Measurements from ENCODE around the gene PLA2G1B. TPM values are rescaled to one million over a fixed set of nuclear protein-coding genes. Genes with fewer than 3 reads are reported as not detected.

PLA2G1B gene
- total RNA-seq = not detected in 2 replicates

GRCh38 chr12:120327593-120327992, at the start of gene PLA2G1B:
PLA2G1B (minus strand) TSS chr12:120327779; CDS start chr12:120327753, 26 bp downstream.
- DNase-seq (ENCODE audit: low read depth in 2 of 2) = no peak

DNA sequence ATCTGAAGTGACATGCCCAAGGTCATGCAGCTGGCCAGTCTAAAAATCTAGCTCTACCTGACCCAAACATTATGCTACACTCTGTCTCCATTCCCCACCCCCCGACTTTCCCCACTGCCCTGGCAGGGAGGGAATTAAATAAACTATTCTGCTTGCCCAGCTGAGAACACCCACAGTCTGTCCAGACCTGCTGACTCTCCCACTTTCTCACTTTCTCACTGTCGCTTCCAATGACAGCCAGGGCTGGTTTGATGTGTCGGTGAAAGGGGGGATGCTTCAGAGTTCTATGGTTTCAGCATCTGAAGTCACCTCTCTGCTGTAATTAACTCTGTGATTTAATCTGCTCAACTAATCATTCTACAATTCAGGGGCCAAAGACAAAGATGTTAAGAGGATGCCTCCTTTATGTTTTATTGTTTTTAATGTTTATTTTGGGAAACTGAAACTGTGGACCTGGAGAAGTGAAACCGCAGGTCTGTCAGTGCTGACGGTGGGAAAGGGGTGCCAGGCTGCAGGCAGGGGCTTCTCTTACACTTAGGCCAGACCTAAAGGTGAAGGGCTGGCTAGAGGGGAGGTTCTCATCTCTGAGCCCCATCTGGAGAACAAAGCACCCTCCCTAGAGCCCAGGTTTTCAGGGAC, 49.5 kb upstream of the PLA2G1B start:
- no peak for DNase-seq (ENCODE audit: low read depth in 2 of 2)

DNA sequence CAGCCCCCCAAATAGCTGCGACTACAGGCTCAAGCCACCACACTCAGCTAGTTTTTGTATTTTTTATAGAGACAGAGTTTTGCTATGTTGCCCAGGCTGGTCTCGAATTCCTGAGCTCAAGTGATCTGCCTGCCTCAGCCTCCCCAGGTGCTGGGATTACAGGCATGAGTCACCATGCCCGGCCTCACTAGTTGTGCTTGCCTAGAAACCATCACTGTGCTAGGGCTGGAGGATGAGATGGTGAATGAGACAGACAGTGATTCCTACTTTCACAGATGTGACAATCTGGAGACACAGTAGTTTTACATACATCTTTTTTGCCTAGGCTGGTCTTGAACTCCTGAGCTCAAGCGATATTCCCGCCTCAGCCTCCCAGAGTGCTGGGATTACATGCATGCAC, 48.8 kb upstream of the PLA2G1B start:
- no peak for DNase-seq (ENCODE audit: low read depth in 2 of 2)

GRCh38 chr12:120376009-120376408, 48.4 kb upstream of the PLA2G1B start:
- DNase-seq (ENCODE audit: low read depth in 2 of 2) = no peak

- no peak for DNase-seq (ENCODE audit: low read depth in 2 of 2)
These were observed 46.1 kb upstream of the PLA2G1B start for GRCh38 chr12:120373683-120374082.

DNA sequence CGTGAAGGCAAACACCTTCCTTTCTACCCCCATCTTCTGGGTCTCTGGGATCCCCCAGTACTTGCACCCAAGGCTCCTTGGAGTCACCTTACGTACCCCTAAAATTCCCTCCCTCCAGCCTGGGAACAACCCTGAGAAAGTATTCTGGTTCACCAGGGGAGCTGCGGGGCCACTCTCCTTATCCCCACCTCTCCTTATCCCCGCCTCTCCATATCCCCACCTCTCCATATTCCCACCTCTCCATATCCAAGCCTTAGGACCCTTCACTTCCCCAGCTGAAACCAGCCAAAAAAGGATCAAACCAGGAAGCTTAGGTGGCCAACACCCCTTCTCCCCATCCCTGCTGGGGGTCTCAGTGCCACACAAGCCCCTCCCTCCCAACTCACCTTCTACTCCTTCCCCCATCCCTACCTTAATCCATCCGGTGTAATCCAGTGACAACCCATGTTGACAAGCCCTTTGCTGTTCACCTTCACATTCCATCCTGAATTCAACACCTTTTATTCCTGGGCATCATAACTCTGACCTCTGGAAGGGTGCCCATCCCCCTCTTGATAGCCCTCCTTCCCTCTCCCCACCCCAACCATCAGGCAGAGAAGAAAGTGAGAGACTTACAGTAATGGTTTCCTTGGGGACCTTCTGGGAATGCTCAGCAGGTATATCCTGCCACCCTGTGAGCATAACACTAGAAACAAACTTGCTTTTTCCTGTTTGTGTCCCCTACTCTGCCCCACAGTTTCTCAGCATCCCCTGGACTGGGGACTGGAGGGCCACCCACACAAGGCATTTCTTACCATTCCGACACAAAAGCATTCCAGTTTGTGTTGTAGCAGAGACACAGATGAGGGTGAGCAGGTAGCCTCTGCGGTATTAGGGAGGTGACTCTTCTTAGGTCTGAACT, 43.0 kb upstream of the PLA2G1B start:
- no peak for DNase-seq (ENCODE audit: low read depth in 2 of 2)

- no peak for DNase-seq (ENCODE audit: low read depth in 2 of 2)
These were observed 42.2 kb upstream of the PLA2G1B start for GRCh38 chr12:120369603-120370342.

- no peak for DNase-seq (ENCODE audit: low read depth in 2 of 2)
These were observed 41.4 kb upstream of the PLA2G1B start, which contains the start of gene MSI1 for GRCh38 chr12:120368789-120369602. MSI1 (minus strand) TSS chr12:120369164; CDS start chr12:120369091, 73 bp downstream.

- DNase-seq (ENCODE audit: low read depth in 2 of 2) = no peak
These were observed 40.6 kb upstream of the PLA2G1B start for GRCh38 chr12:120367924-120368788.

GRCh38 chr12:120367233-120367923, 39.8 kb upstream of the PLA2G1B start:
- DNase-seq (ENCODE audit: low read depth in 2 of 2) = peak in 1 of 2 donors; percentile 17

DNA sequence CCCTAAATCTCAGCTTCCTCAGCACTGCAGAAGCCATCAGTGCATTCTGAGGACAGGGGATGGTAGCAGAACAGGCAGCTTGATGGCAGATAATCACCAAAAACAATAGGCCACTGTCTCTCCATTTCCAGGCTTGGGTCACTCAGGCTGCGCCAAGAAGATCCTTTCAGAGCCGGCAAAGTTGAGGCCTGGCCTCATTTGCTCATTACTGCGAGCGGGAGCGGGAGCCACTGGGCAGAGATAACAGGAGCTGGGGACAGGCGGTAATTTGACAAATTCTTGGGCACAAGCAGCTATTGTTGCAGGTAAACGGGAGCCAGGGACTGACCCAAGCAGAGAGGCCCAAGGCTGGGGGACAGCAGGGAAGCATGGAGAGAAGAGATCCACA, 39.3 kb upstream of the PLA2G1B start:
- DNase-seq (ENCODE audit: low read depth in 2 of 2) = no peak

DNA sequence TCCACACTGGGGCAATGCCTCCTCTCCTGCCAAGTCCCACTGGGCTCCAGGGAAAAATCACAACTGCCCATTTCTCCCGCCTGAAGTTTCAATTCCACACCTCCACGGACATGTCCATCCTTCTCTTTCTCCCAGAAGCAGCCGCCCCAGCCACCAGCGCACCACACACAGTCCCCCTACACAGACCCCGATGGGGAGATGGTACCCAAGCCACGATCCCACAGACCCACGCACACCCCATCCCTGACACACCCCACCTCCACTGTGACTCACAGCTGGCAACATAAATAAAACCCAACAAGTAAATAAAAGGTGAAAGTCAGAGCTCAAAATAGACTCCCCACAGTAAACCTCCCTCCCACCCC, 38.7 kb upstream of the PLA2G1B start:
- DNase-seq (ENCODE audit: low read depth in 2 of 2) = no peak

DNA sequence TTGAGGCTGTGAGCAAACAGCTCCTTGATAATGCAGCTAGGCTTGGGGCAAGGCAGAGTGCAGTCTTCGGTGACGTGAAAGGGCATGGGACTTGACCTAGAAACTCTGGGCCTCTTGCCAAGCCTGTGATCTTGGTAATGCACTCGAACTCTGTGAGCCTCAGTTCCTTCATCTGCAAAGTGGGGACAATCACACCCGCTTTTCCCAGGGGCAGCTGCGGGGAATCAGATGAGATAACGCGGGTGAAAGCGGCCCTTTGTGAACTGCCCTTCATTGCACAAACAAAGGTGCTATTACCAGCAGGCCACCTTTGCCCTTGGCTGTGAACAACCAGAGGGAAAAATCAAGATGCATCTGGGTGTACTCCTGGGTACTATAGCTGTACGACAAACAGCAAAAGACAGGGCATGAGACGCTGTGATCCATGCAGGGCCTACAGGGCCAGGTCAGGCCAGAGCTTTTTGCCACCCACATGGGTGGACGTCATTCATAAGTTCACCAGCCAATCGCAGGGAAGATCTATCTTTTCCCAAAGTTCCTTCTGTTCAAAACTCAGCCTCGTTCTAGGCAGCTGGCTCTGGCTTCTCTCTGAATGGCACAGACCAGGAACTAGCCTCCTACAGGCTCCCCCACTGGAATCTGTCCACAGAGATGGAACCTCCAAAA, 38.2 kb upstream of the PLA2G1B start:
- no peak for DNase-seq (ENCODE audit: low read depth in 2 of 2)

- DNase-seq (ENCODE audit: low read depth in 2 of 2) = no peak
These were observed 36.9 kb upstream of the PLA2G1B start for GRCh38 chr12:120364487-120364886.

DNA sequence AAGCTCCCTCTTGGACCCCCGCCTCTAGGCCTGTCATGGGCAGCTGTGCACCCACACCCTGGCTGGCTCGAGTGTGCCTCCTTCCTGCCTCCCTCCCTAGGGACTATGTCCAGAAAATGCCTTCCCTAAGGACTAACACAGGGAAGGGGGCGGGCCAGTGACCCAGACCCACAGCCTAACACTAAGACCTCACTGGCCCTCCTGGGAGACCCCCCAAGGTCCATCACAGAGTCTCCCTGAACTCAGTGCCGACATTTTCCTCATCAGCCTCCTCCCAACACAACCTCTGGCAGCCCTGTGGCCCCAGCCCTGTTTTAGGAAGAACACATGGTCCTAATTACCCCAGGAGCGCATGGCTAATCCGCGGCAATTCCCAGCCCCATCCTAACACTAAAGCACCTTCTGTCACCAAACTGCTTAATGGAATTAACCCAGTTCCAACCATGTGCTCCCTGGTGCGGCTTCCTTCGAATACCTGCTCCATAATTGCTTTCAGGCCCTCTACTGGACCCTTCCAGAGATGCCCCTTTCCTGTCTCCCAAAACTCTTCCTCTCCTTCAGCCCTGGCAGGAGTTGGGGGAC, 35.8 kb upstream of the PLA2G1B start:
- no peak for DNase-seq (ENCODE audit: low read depth in 2 of 2)

GRCh38 chr12:120362516-120363273, 35.1 kb upstream of the PLA2G1B start:
- no peak for DNase-seq (ENCODE audit: low read depth in 2 of 2)

DNA sequence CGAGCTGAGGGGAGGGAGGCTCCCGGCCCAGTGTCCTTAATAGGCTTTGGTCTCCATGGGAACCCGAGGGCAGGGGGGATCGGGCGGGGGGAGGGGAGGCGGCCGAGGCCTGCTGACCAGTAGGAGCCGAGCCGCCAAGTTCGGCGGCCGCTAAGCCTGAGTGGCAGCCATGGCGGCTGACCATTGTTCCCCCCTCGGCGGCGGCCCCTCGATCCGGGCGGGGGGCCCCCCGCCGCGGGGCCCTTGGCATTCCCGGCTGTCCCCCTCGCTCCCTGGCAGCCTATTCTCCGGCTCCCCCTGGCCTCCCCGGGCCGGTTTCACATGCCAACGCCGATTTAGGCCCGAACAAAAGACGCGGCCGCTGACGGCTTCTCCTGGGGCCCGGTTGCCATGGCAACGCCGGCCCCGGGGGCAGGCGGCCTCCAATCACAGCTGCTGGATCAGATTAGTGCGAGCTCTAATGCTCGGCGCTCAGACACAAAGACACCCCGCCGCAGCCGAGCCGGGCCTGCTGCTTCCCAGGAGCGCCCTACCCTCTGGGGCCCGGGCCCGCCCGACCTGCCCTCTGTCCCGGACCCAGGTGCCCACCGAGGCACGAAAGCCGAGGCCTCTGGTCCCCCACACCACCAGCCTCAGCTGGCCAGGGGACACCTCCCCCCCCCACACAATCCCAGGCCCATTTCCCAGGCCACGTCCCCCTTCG, 34.1 kb upstream of the PLA2G1B start:
- DNase-seq (ENCODE audit: low read depth in 2 of 2) = peak; percentile 45 to 82

Data from lung microvascular endothelial cell (primary cell).